ENCODE measurements around the gene MAGI2.

GRCh38 chr7:78605119-78605518, 848.3 kb downstream of the MAGI2 start:
- TF ChIP-seq CTCF (IDR thresholded peaks at IDR 0.05; ENCODE audit: borderline replicate concordance, extremely low read depth, low read length, poor library complexity, severe bottlenecking): no peak
- TF ChIP-seq EZH2 (IDR thresholded peaks at IDR 0.05; ENCODE audit: borderline replicate concordance, low read depth, low read length, severe bottlenecking): no peak

Measured in DND-41 (cell line).